Loucy (cell line): ENCODE data around the gene BRCC3.

Experiments used
- EZH2phosphoT487 ChIP-seq: fragments of 200-600 bp; IDR thresholded peaks from 2 replicates; pipeline ENCODE4 v1.6.1; 2018; ENCODE audit warnings: antibody characterized with exemption, mild to moderate bottlenecking, moderate library complexity, borderline replicate concordance
- TF ChIP-seq, protein P1 (sequence below): fragments of 200-600 bp; sonication (generic); conservative IDR thresholded peaks from 2 replicates; pipeline ENCODE4 v1.5.1; 2014; ENCODE audit warnings: mild to moderate bottlenecking, antibody characterized with exemption, low read length

GRCh38 chrX:155127465-155127864, 56.2 kb downstream of the BRCC3 start:
- TF ChIP-seq EZH2phosphoT487, result no peak
- TF ChIP-seq, protein P1, sequence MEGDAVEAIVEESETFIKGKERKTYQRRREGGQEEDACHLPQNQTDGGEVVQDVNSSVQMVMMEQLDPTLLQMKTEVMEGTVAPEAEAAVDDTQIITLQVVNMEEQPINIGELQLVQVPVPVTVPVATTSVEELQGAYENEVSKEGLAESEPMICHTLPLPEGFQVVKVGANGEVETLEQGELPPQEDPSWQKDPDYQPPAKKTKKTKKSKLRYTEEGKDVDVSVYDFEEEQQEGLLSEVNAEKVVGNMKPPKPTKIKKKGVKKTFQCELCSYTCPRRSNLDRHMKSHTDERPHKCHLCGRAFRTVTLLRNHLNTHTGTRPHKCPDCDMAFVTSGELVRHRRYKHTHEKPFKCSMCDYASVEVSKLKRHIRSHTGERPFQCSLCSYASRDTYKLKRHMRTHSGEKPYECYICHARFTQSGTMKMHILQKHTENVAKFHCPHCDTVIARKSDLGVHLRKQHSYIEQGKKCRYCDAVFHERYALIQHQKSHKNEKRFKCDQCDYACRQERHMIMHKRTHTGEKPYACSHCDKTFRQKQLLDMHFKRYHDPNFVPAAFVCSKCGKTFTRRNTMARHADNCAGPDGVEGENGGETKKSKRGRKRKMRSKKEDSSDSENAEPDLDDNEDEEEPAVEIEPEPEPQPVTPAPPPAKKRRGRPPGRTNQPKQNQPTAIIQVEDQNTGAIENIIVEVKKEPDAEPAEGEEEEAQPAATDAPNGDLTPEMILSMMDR, result no peak
